Measurements from ENCODE around the gene TRIO.

Gene TRIO

GRCh38 chr5:14110680-14111079 lies 32.5 kb upstream of the TRIO start:
- TF ChIP-seq JUND (IDR thresholded peaks at IDR 0.05; ENCODE audit: low read depth), result no peak
- no peak for DNase-seq (ENCODE audit: low read depth in 1 of 2, low spot score in 1 of 2)
- in situ Hi-C loops (cut with HindIII; ENCODE audit: low pct_unique_long_range_greater_than_20kb, low sequenced_read_pairs), result no loop called here

- in situ Hi-C loops (cut with HindIII; ENCODE audit: low pct_unique_long_range_greater_than_20kb, low sequenced_read_pairs), result no loop called here
- TF ChIP-seq JUND (IDR thresholded peaks at IDR 0.05; ENCODE audit: low read depth), result no peak
- no peak for DNase-seq (ENCODE audit: low read depth in 1 of 2, low spot score in 1 of 2)
Observed at GRCh38 chr5:14112998-14113652, 30.0 kb upstream of the TRIO start.

GRCh38 chr5:14114615-14115251 lies 28.4 kb upstream of the TRIO start:
- no peak for DNase-seq (ENCODE audit: low read depth in 1 of 2, low spot score in 1 of 2)
- in situ Hi-C loops (cut with HindIII; ENCODE audit: low pct_unique_long_range_greater_than_20kb, low sequenced_read_pairs), result no loop called here
- TF ChIP-seq JUND (IDR thresholded peaks at IDR 0.05; ENCODE audit: low read depth), result no peak

- in situ Hi-C loops (cut with HindIII; ENCODE audit: low pct_unique_long_range_greater_than_20kb, low sequenced_read_pairs), result no loop called here
- TF ChIP-seq JUND (IDR thresholded peaks at IDR 0.05; ENCODE audit: low read depth), result no peak
Observed at GRCh38 chr5:14115323-14115895, 27.7 kb upstream of the TRIO start.

GRCh38 chr5:14118551-14119320 lies 24.4 kb upstream of the TRIO start:
- in situ Hi-C loops (cut with HindIII; ENCODE audit: low pct_unique_long_range_greater_than_20kb, low sequenced_read_pairs), result no loop called here
- TF ChIP-seq JUND (IDR thresholded peaks at IDR 0.05; ENCODE audit: low read depth), result no peak
- DNase-seq (ENCODE audit: low read depth in 1 of 2, low spot score in 1 of 2), result no peak

More at GRCh38 chr5:14115323-14115895, 27.7 kb upstream of the TRIO start:
- no peak for DNase-seq (ENCODE audit: low read depth in 1 of 2, low spot score in 1 of 2)

- DNase-seq (ENCODE audit: low read depth in 1 of 2, low spot score in 1 of 2), result no peak
- no peak for TF ChIP-seq JUND (IDR thresholded peaks at IDR 0.05; ENCODE audit: low read depth)
- in situ Hi-C loops (cut with HindIII; ENCODE audit: low pct_unique_long_range_greater_than_20kb, low sequenced_read_pairs), result no loop called here
Observed at GRCh38 chr5:14120176-14120575, 23.0 kb upstream of the TRIO start.

- in situ Hi-C loops (cut with HindIII; ENCODE audit: low pct_unique_long_range_greater_than_20kb, low sequenced_read_pairs), result no loop called here
- TF ChIP-seq JUND (IDR thresholded peaks at IDR 0.05; ENCODE audit: low read depth), result no peak
Observed at GRCh38 chr5:14121552-14121951, 21.6 kb upstream of the TRIO start.

GRCh38 chr5:14122089-14122488 lies 21.1 kb upstream of the TRIO start:
- DNase-seq (ENCODE audit: low read depth in 1 of 2, low spot score in 1 of 2), result no peak
- in situ Hi-C loops (cut with HindIII; ENCODE audit: low pct_unique_long_range_greater_than_20kb, low sequenced_read_pairs), result no loop called here
- TF ChIP-seq JUND (IDR thresholded peaks at IDR 0.05; ENCODE audit: low read depth), result no peak

More at GRCh38 chr5:14121552-14121951, 21.6 kb upstream of the TRIO start:
- DNase-seq (ENCODE audit: low read depth in 1 of 2, low spot score in 1 of 2), result no peak

GRCh38 chr5:14123551-14123950 lies 19.6 kb upstream of the TRIO start:
- TF ChIP-seq JUND (IDR thresholded peaks at IDR 0.05; ENCODE audit: low read depth), result no peak
- in situ Hi-C loops (cut with HindIII; ENCODE audit: low pct_unique_long_range_greater_than_20kb, low sequenced_read_pairs), result no loop called here
- no peak for DNase-seq (ENCODE audit: low read depth in 1 of 2, low spot score in 1 of 2)

GRCh38 chr5:14123974-14124482 lies 19.1 kb upstream of the TRIO start:
- no peak for TF ChIP-seq JUND (IDR thresholded peaks at IDR 0.05; ENCODE audit: low read depth)
- DNase-seq (ENCODE audit: low read depth in 1 of 2, low spot score in 1 of 2), result no peak
- in situ Hi-C loops (cut with HindIII; ENCODE audit: low pct_unique_long_range_greater_than_20kb, low sequenced_read_pairs), result no loop called here

GRCh38 chr5:14125262-14125661 lies 17.9 kb upstream of the TRIO start:
- TF ChIP-seq JUND (IDR thresholded peaks at IDR 0.05; ENCODE audit: low read depth), result no peak
- DNase-seq (ENCODE audit: low read depth in 1 of 2, low spot score in 1 of 2), result no peak
- in situ Hi-C loops (cut with HindIII; ENCODE audit: low pct_unique_long_range_greater_than_20kb, low sequenced_read_pairs), result no loop called here

GRCh38 chr5:14127587-14127986 lies 15.6 kb upstream of the TRIO start:
- no peak for DNase-seq (ENCODE audit: low read depth in 1 of 2, low spot score in 1 of 2)
- in situ Hi-C loops (cut with HindIII; ENCODE audit: low pct_unique_long_range_greater_than_20kb, low sequenced_read_pairs), result no loop called here
- TF ChIP-seq JUND (IDR thresholded peaks at IDR 0.05; ENCODE audit: low read depth), result no peak

Data from T47D (cell line).